Spleen (tissue), 11 donors: ENCODE results near the gene MCCD1. TPM values are rescaled to one million over a fixed set of nuclear protein-coding genes. Genes with fewer than 3 reads are reported as not detected.

Experiments
- DNase-seq: peaks from one replicate; pipeline ENCODE4 v3.0.0-alpha.2; 2020
- H3K27ac ChIP-seq, 8 donors: fragments of 200-600 bp; sonication (generic) in 7 of 8; 1 replicate in 4 of 8; 2 replicates in 4 of 8; pipeline versions ENCODE4 v1.5.0 to v1.8.0; 2016 to 2021; ENCODE audit warnings: inconsistent platforms in 4 of 8, mild to moderate bottlenecking in 4 of 8, moderate library complexity in 1 of 8
- H3K27me3 ChIP-seq, 7 donors: fragments of 200-600 bp; sonication (generic) in 6 of 7; replicated peaks in 1 of 7; 1 replicate in 4 of 7; 2 replicates in 3 of 7; pipeline versions ENCODE4 v1.5.0 to v1.8.0; 2016 to 2021; ENCODE audit warnings: inconsistent platforms in 3 of 7, mild to moderate bottlenecking in 1 of 7
- H3K36me3 ChIP-seq, 6 donors: fragments of 200-600 bp; sonication (generic) in 5 of 6; 1 replicate in 4 of 6; 2 replicates in 2 of 6; pipeline versions ENCODE4 v1.5.0 to v1.8.0; 2016 to 2021; ENCODE audit warnings: inconsistent platforms in 2 of 6
- H3K4me1 ChIP-seq, 6 donors: fragments of 200-600 bp; sonication (generic) in 5 of 6; 1 replicate in 3 of 6; 2 replicates in 3 of 6; pipeline versions ENCODE4 v1.5.0 to v1.8.0; 2016 to 2021; ENCODE audit warnings: inconsistent platforms in 3 of 6
- H3K4me3 ChIP-seq, 8 donors: fragments of 200-600 bp; sonication (generic) in 7 of 8; 1 replicate in 4 of 8; 2 replicates in 4 of 8; pipeline versions ENCODE4 v1.5.0 to v1.8.0; 2016 to 2021; ENCODE audit warnings: inconsistent platforms in 4 of 8, mild to moderate bottlenecking in 4 of 8, moderate library complexity in 2 of 8
- H3K9me3 ChIP-seq, 8 donors: fragments of 200-600 bp; sonication (generic) in 7 of 8; 1 replicate in 4 of 8; 2 replicates in 4 of 8; pipeline versions ENCODE4 v1.5.0 to v1.8.0; 2016 to 2021; ENCODE audit warnings: inconsistent platforms in 4 of 8
- POLR2A ChIP-seq, 3 donors: fragments of 450-650 bp; IDR thresholded peaks; one replicate each; pipeline ENCODE4 v1.5.1; 2017; ENCODE audit warnings: antibody characterized with exemption in 3 of 3, mild to moderate bottlenecking in 1 of 3
- POLR2AphosphoS5 ChIP-seq, 3 donors: sonication (generic); formaldehyde crosslinking; IDR thresholded peaks; one replicate each; pipeline ENCODE4 v1.5.1; 2017; ENCODE audit warnings: antibody characterized with exemption in 3 of 3
- WGBS, 5 donors: extraction: QIAGEN DNeasy Blood & Tissue Kit in 3 of 5; methylation state at CpG; one replicate each; pipeline versions ENCODE4 v1.1.5 to v1.1.7; 2013 to 2018; 5-methylcytosine and 5-hydroxymethylcytosine counted together
- intact Hi-C: fragments of 100-400 bp; cut with DNase I; formaldehyde crosslinking; loops from one replicate; pipeline ENCODE4 v1.15.0; 2023; ENCODE audit warnings: low total_unique reads
- polyA plus RNA-seq, 3 donors: library from polyadenylated mRNA; stranded (reverse); fragments of 200-250 nt; gene quantifications; one replicate each; pipeline ENCODE4 v1.2.1, GENCODE V29; 2013
- total RNA-seq, 7 donors: library from RNA; depleted of rRNA in 3 of 7; stranded (reverse); fragments of >200 nt in 3 of 7; fragmentation: NEBNext Ultra II Directional in 4 of 7; extraction: Animal tissue kit (Norgen Biotek cat#: 25700) in 4 of 7; gene quantifications; one replicate each; pipeline versions ENCODE4 v1.1.0 to v1.2.1, GENCODE V29; 2016 to 2021
- TF ChIP-seq, protein P1 (sequence below), 11 experiments: fragments of 200-600 bp in 7 of 11; fragments of 450-650 bp in 4 of 11; sonication (generic) in 4 of 11; IDR thresholded peaks in 8 of 11; conservative IDR thresholded peaks in 3 of 11; 1 replicate in 7 of 11; 2 replicates in 4 of 11; pipeline versions ENCODE4 v1.4.0 to v1.8.0; 2016 to 2021; ENCODE audit warnings: antibody characterized with exemption in 11 of 11, inconsistent platforms in 4 of 11, mild to moderate bottlenecking in 1 of 11
- donor health status: healthy with polysubstance abuse.
- donor health status: DM: no; HTN: no; CAD: no; lungs with moderate emphysema.
- donor health status: DM: no; HTN: no; CAD: no.
- donor health status: Bipolar disorder and iron deficiency.
- donor health status: healthy.
- donor health status: DM: no; HTN: no; CAD: no.
- donor health status: DM: yes; HTN: yes; CAD: no.

MCCD1 gene
- total and polyA plus RNA-seq, 10 donors: not detected

DNA sequence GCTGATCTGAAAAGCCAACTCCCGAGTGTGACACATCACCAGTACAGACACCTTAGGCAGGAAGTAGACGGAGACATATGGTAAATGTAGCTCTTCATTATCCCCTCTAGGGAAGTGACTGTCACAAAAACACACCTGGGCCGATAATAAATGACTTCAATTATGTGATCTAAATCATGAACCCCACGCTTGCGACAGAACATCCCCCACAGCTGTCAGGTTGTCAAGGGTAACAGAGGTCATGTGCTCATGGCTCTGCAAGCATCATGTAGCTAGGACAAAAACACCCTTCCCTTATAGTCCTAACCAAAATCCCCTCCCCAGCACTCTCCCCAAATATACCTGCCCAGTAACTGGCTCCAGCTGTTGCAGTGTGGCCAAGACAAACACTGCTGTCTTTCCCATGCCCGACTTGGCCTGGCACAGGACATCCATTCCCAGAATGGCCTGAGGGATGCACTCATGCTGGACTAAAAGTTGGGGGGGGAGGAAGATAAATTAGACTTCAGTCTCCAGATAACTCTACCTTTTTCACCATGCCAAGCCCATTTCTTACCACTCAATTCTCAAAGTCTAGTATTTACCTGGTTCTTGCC lies 10.1 kb downstream of the MCCD1 start:
- H3K9me3 ChIP-seq: no peaks in the 10 kb centered on the region
- H3K27me3 ChIP-seq: no peaks in the 10 kb centered on the region
- H3K27ac ChIP-seq: peak overlapping the region in 1 of 8 donors; percentile 10
- no peak for DNase-seq
- TF ChIP-seq POLR2A (IDR thresholded peaks at IDR 0.05): no peak
- no peak for TF ChIP-seq POLR2AphosphoS5 (IDR thresholded peaks at IDR 0.05)
- TF ChIP-seq, protein P1, sequence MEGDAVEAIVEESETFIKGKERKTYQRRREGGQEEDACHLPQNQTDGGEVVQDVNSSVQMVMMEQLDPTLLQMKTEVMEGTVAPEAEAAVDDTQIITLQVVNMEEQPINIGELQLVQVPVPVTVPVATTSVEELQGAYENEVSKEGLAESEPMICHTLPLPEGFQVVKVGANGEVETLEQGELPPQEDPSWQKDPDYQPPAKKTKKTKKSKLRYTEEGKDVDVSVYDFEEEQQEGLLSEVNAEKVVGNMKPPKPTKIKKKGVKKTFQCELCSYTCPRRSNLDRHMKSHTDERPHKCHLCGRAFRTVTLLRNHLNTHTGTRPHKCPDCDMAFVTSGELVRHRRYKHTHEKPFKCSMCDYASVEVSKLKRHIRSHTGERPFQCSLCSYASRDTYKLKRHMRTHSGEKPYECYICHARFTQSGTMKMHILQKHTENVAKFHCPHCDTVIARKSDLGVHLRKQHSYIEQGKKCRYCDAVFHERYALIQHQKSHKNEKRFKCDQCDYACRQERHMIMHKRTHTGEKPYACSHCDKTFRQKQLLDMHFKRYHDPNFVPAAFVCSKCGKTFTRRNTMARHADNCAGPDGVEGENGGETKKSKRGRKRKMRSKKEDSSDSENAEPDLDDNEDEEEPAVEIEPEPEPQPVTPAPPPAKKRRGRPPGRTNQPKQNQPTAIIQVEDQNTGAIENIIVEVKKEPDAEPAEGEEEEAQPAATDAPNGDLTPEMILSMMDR (IDR thresholded peaks at IDR 0.05 in 8 of 11, conservative IDR thresholded peaks at IDR 0.05 in 3 of 11): no peak
- H3K4me3 ChIP-seq: peak overlapping the region in 2 of 8 donors; percentile 74 to 88
- WGBS, 5 donors: 55 to 75% (median 65%) methylated on average over 6 of the region's 6 CpGs
- H3K4me1 ChIP-seq: peaks cover 30 to 86% (median 50%) of the 10 kb centered on the region in 6 donors
- peaks cover 19 to 67% (median 64%) of the 10 kb centered on the region in 6 donors for H3K36me3 ChIP-seq
- intact Hi-C loops: loop anchor here (5.0 kb wide), 1 partner anchor 42 kb away; the partner anchor contains the start of gene MICB

DNA sequence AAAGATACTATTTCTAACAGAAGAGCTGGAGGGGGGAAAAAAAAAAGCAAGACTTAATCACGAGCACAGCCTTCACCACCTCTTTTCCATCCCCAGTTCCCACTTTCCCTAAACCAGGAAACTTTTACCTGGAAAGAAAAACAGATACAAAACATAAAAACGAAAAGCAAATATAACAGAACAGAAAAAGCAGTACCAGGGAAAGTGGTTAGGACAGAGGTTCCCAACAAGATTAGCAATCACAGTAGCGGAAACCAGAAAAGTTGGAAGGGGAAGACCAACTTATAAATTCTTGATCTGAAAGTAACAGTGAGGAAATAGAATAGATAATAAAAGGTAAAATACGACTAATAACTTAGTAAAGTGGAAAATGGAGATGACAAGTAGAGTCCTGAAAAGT lies 11.9 kb downstream of the MCCD1 start:
- H3K27me3 ChIP-seq: no peaks in the 10 kb centered on the region
- peaks cover 29 to 71% (median 50%) of the 10 kb centered on the region in 6 donors for H3K4me1 ChIP-seq

DNA sequence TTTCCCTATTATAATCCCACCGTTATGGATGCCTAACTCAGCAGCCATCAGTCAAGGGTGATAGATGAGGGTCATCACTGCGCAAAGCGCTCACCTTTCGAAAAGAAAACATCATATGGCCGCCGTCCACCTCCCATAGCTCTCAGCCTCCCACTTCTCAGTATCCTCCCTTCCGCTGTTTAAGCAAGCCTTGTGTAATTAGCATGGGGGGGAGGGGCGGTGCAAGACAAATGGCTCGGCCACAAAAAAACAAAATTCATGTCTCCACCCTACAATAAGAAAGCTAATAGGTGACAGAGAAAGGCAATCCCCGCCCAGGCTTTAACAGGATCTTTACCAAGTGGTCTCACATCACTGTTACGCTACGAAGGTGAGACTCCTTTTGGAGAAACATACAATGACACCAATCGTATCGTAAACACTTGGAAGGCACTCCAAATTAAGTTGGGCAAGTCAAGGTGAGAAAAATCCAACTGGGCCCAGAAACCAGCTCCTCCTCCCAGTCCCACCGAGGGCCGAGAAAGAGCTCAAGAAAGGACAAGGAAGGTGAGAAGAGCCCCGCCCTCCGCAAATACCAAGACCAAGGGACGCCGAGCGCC lies 12.4 kb downstream of the MCCD1 start:
- peaks cover 5 to 44% (median 42%) of the 10 kb centered on the region in 6 donors for H3K36me3 ChIP-seq
- intact Hi-C loops: no loop called here
- no peaks in the 10 kb centered on the region for H3K27me3 ChIP-seq
- TF ChIP-seq POLR2AphosphoS5 (IDR thresholded peaks at IDR 0.05): no peak
- peaks cover 28 to 68% (median 52%) of the 10 kb centered on the region in 6 donors for H3K4me1 ChIP-seq
- peak overlapping the region; percentile 92 to 99 (median 96) for H3K27ac ChIP-seq
- DNase-seq: no peak
- H3K9me3 ChIP-seq: no peaks in the 10 kb centered on the region
- 0 to 1% (median 1%) methylated on average over 21 of the region's 21 CpGs for WGBS, 5 donors
- peak overlapping the region; percentile 58 to 88 (median 72) for H3K4me3 ChIP-seq

More for the DNA sequence above, 11.9 kb downstream of the MCCD1 start:
- H3K9me3 ChIP-seq: no peaks in the 10 kb centered on the region
- H3K27ac ChIP-seq: peak overlapping the region; percentile 92 to 99 (median 96)
- intact Hi-C loops: no loop called here
- peaks cover 9 to 49% (median 47%) of the 10 kb centered on the region in 6 donors for H3K36me3 ChIP-seq
- TF ChIP-seq, protein P1 (IDR thresholded peaks at IDR 0.05 in 8 of 11, conservative IDR thresholded peaks at IDR 0.05 in 3 of 11): no peak
- TF ChIP-seq POLR2AphosphoS5 (IDR thresholded peaks at IDR 0.05) (no peak), POLR2A (IDR thresholded peaks at IDR 0.05) (no peak)
- DNase-seq: no peak
- peak overlapping the region; percentile 58 to 88 (median 72) for H3K4me3 ChIP-seq
- WGBS, 5 donors: 12 to 26% (median 15%) methylated on average over 4 of the region's 4 CpGs

DNA sequence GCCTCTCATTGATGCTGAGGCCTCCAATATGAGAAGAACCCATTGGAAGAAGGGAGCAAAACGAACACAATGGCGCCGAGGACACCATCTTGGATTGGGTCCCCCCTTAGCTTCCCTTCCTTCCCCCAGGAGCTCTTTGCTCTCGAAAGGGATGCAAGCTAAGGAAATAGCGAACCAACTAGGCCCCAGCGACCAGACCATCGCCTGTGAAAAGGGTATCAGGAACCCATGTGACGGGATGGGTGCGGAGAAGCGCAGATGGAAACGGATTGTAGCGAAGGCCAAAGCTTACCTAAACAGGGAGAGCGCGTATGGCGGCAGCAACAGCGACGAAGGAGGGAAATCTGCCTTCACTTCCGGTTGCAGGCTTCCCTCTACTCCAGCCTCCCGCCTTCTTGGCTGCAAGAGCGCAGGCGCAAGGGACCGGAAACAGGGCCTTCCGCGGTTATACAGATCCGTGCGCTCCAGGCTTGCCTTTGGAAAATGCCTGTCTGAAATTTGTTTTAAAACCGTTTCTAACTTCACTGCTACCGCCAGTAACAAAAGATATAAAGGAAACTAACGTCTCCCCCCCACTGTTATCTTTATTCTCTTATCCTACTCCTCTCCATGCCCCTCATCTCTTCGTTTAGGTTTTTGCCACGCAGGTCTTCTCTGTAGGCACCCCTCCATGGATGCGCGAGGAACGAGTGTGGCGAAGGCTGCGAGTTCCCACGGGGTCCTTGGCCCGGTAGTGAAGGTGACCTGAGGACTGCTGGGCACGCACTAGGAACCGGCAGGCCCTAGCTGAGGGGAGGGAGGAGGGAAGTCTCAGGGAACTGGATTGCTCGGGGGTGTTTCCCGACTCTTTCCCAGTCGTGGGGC lies 13.1 kb downstream of the MCCD1 start, which contains the start of gene DDX39B:
DDX39B (minus strand) TSS at position 346 of the 864 bp plus-strand sequence. CDS start 1,471 bp downstream, outside the sequence.
- H3K4me3 ChIP-seq: peak within 1 kb of the TSS; percentile 58 to 88 (median 72)
- 0 to 1% (median 0%) methylated on average over 41 to 43 of the region's 43 CpGs for WGBS, 5 donors
- TF ChIP-seq, protein P1 (IDR thresholded peaks at IDR 0.05 in 8 of 11, conservative IDR thresholded peaks at IDR 0.05 in 3 of 11): peak in 1 of 11 experiments; percentile 0
- TF ChIP-seq POLR2AphosphoS5 (IDR thresholded peaks at IDR 0.05): peak; percentile 90 to 94 (median 93)
- peak in 2 of 3 donors; percentile 27 to 53 for TF ChIP-seq POLR2A (IDR thresholded peaks at IDR 0.05)
- peaks cover 4 to 37% (median 35%) of the 10 kb centered on the region in 6 donors for H3K36me3 ChIP-seq
- H3K9me3 ChIP-seq: no peaks in the 10 kb centered on the region
- DNase-seq: peak; percentile 98
- H3K27me3 ChIP-seq: no peaks in the 10 kb centered on the region
- intact Hi-C loops: no loop called here
- H3K4me1 ChIP-seq: peaks cover 28 to 68% (median 56%) of the 10 kb centered on the region in 6 donors
- H3K27ac ChIP-seq: peak within 1 kb of the TSS; percentile 92 to 99 (median 96)
